ENCODE data around the gene KREMEN2.

Gene KREMEN2

DNA sequence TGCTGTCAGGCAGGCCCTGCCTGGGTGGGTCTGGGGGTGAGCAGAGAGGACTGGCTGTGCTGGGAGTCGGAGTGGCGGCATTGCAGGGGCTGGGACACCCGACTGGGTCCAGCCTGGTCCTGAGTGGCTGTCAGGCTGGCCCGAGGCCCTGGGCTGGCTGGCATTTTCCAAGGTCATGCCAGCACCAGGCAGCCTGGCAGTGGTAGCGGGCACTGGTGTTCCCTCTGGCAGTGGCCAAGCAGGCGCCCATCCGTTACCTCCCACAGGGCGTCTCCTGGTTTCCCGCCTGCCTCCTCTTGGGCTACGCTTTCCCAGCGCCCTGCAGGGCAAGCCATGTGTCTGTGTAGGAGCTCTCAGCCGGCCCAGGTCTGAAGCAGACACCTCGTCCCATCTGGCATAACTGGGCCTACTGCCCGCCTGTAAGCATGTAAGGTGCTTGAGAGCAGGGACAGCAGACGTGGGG, 21.8 kb downstream of the KREMEN2 start:
- TF ChIP-seq, protein P1, sequence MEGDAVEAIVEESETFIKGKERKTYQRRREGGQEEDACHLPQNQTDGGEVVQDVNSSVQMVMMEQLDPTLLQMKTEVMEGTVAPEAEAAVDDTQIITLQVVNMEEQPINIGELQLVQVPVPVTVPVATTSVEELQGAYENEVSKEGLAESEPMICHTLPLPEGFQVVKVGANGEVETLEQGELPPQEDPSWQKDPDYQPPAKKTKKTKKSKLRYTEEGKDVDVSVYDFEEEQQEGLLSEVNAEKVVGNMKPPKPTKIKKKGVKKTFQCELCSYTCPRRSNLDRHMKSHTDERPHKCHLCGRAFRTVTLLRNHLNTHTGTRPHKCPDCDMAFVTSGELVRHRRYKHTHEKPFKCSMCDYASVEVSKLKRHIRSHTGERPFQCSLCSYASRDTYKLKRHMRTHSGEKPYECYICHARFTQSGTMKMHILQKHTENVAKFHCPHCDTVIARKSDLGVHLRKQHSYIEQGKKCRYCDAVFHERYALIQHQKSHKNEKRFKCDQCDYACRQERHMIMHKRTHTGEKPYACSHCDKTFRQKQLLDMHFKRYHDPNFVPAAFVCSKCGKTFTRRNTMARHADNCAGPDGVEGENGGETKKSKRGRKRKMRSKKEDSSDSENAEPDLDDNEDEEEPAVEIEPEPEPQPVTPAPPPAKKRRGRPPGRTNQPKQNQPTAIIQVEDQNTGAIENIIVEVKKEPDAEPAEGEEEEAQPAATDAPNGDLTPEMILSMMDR (IDR thresholded peaks at IDR 0.05; ENCODE audit: low read length, missing control alignments), result no peak
- H3K4me3 ChIP-seq (replicated peaks; ENCODE audit: low read depth, low read length), result no peak overlapping the region
- no peak for DNase-seq (ENCODE audit: low read depth)

DNA sequence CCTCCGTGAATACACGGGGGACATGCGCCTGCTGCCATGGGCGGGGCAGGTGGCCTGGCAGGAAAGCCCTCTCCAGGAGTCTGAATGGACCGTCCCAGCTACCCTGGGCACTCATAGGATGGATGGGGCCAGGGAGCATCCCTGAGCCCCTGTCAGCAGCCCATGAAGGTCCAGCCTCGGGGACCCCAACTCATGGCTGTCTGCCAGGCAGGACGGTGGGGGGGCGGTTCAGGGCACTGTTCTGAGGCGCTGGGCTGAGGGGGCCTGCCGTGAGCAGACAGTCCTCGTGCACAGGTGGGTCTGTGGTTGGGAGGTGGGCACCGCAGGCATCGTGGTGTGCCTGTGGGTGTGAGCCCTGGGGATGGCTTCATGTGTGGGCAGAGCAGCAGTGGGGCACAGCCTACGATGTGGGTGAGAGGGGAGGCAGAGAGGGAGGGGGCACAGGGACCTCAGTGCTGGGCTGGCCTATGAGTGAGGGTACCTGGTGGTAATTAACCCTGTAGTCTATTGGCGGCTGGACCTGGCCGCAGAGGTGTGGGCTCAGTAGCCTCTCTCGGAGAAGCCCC, 22.6 kb downstream of the KREMEN2 start:
- TF ChIP-seq, protein P1 (IDR thresholded peaks at IDR 0.05; ENCODE audit: low read length, missing control alignments), result no peak
- DNase-seq (ENCODE audit: low read depth), result no peak

DNA sequence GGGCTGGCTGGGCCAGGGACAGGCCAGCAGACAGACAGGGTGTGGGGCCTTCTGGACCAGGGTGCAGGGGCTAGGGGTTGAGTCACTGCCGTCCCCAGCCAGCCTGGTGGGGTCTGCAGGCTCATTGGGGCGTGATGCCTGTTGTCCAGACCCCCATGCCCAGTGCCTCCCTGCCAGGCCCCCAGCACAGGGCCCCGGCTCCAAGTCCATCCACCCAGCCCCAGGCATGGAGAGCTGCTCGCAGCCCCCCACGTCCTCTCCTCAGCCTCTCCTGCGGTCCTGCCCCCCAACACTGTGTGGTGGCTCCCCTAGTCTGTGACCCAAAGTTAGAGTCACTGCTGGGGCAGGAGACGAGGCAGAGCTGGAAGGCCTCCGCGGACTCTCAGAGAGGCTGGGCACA, 23.2 kb downstream of the KREMEN2 start:
- DNase-seq (ENCODE audit: low read depth), result no peak
- no peak overlapping the region for H3K4me3 ChIP-seq (replicated peaks; ENCODE audit: low read depth, low read length)
- TF ChIP-seq, protein P1 (IDR thresholded peaks at IDR 0.05; ENCODE audit: low read length, missing control alignments), result no peak

More for the DNA sequence above, 22.6 kb downstream of the KREMEN2 start:
- H3K4me3 ChIP-seq (replicated peaks; ENCODE audit: low read depth, low read length), result no peak overlapping the region

DNA sequence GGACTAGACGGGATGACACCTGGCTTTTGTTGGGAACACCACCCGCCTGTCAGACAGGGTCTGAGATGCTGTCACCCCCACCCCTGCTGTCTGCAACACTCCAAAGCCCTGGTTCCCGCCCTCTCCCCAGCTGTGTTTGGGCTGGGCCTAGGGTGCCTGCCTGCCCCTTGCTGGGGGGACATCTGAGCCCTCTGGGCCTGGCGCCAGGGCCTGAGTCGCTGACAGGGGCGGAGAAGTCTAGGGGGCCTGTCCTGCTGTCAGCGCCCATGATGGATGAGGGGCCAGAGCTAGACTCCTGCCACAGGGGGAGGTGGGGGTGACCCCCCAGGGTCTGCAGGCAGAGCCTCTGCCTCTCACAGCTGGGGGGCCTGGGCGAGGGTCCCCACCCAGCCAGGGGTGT, 23.8 kb downstream of the KREMEN2 start:
- H3K4me3 ChIP-seq (replicated peaks; ENCODE audit: low read depth, low read length), result no peak overlapping the region
- no peak for DNase-seq (ENCODE audit: low read depth)
- TF ChIP-seq, protein P1 (IDR thresholded peaks at IDR 0.05; ENCODE audit: low read length, missing control alignments), result no peak

DNA sequence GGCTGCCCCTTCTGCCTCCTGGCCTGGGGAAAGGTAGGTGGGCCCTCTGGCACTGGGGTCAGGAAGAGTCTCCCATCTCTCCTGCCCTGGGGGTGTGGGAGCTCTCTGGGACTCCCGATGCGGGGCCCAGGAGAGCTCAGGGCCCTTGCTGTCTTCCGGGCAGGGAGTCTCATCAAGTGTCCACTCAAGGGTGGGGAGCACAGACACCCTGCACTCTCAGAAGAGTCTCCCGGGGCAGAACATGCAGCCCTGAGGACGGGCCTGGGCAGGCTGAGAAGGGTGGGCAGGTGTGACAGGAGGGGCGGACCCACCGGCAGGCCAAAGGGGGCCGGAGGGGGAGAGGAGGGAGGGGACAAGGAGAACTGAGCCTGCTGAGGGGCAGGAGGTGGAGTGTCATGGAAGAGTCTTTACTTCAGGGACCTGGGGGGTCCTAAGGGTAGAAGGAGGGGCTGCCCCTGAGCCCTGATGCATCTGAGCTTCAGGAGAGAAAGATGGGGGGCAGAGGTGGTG, 24.6 kb downstream of the KREMEN2 start:
- DNase-seq (ENCODE audit: low read depth), result no peak
- TF ChIP-seq, protein P1 (IDR thresholded peaks at IDR 0.05; ENCODE audit: low read length, missing control alignments), result no peak
- no peak overlapping the region for H3K4me3 ChIP-seq (replicated peaks; ENCODE audit: low read depth, low read length)

DNA sequence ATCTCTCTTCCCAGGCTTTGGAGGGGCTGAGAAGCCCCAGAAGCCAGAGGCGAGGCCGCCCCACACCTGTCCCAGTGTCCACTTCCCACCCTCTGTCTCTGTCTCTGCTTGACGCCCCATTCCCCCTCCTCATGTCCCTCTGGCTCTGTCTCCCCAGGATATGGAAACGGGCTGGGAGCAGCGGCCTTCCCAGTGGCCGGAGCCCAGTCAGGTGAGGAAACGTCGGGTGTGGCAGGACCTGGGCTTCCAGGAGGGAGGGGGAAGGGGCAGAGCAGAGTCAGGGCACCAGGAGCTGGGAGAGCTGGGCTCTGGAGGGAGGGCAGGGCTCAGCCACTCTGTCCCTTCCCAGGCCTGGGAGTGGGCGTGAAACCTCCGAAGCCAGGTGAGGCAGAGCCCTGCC, 26.8 kb downstream of the KREMEN2 start:
- TF ChIP-seq, protein P1 (IDR thresholded peaks at IDR 0.05; ENCODE audit: low read length, missing control alignments), result no peak
- H3K4me3 ChIP-seq (replicated peaks; ENCODE audit: low read depth, low read length), result no peak overlapping the region
- no peak for DNase-seq (ENCODE audit: low read depth)

All from fibroblast of pulmonary artery (primary cell).